A172 (cell line): Measurements from ENCODE around the gene OR5H1. TPM values are rescaled to one million over a fixed set of nuclear protein-coding genes. Genes with fewer than 3 reads are reported as not detected.
"Not testable (repeated sequence)": the region's sequence is repeated elsewhere in the genome, so short reads cannot be mapped to it uniquely, and the experiment has no call there.

Experiments used
- DNase-seq: peaks from one replicate; pipeline ENCODE4 v3.0.0-alpha.2; 2015; ENCODE audit warnings: low spot score
- total RNA-seq: library from RNA; depleted of rRNA; stranded (reverse); fragments of >200 nt; shearing (Covaris generic); gene quantifications from 2 replicates; pipeline ENCODE4 v1.2.3, GENCODE V29; 2014; rRNA removed

The OR5H1 gene
- not detected in 2 replicates for total RNA-seq

- DNase-seq = no peak
These were observed at the start of gene OR5H1 for GRCh38 chr3:98130421-98130820. OR5H1 (plus strand) TSS chr3:98130721; CDS start chr3:98132698, 1,977 bp downstream.

- DNase-seq = no peak
These were observed 43.6 kb upstream of the OR5H1 start, which contains the start of gene OR5AC2 for GRCh38 chr3:98086873-98087272. OR5AC2 (plus strand) TSS chr3:98087173; CDS start chr3:98087173, 0 bp downstream.

- DNase-seq = no peak
These were observed 34.6 kb upstream of the OR5H1 start for GRCh38 chr3:98095882-98096281.

GRCh38 chr3:98099848-98100247 is 30.7 kb upstream of the OR5H1 start:
- no peak for DNase-seq

GRCh38 chr3:98108162-98108561 is 22.4 kb upstream of the OR5H1 start:
- DNase-seq = no peak

GRCh38 chr3:98109807-98110549 is 20.5 kb upstream of the OR5H1 start:
- DNase-seq = no peak

GRCh38 chr3:98110550-98110908 is 20.0 kb upstream of the OR5H1 start:
- no peak for DNase-seq

GRCh38 chr3:98114264-98114663 is 16.3 kb upstream of the OR5H1 start:
- DNase-seq = no peak

- DNase-seq = no peak
These were observed 14.8 kb upstream of the OR5H1 start for GRCh38 chr3:98115717-98116116.

- DNase-seq = no peak
These were observed 6.1 kb downstream of the OR5H1 start for GRCh38 chr3:98136631-98137030.

GRCh38 chr3:98137826-98138557 is 7.5 kb downstream of the OR5H1 start:
- DNase-seq = not testable (repeated sequence)

GRCh38 chr3:98140531-98140930 is 10.0 kb downstream of the OR5H1 start:
- no peak for DNase-seq

GRCh38 chr3:98147179-98147578 is 16.7 kb downstream of the OR5H1 start, which contains the start of gene OR5H14:
OR5H14 (plus strand) TSS chr3:98147479; CDS start chr3:98149386, 1,907 bp downstream.
- no peak for DNase-seq

GRCh38 chr3:98148751-98149150 is 18.2 kb downstream of the OR5H1 start:
- DNase-seq = no peak

GRCh38 chr3:98149456-98149855 is 18.9 kb downstream of the OR5H1 start:
- DNase-seq = not testable (repeated sequence)

- peak; percentile 19 for DNase-seq
These were observed 20.7 kb downstream of the OR5H1 start for GRCh38 chr3:98151241-98151640.

GRCh38 chr3:98166396-98166795 is 35.9 kb downstream of the OR5H1 start, which contains the start of gene OR5H15:
OR5H15 (plus strand) TSS chr3:98166696; CDS start chr3:98168700, 2,004 bp downstream.
- no peak for DNase-seq

- no peak for DNase-seq
These were observed 40.5 kb downstream of the OR5H1 start for GRCh38 chr3:98171071-98171470.

GRCh38 chr3:98172621-98173020 is 42.1 kb downstream of the OR5H1 start:
- DNase-seq = peak; percentile 19

GRCh38 chr3:98180319-98180890 is 49.9 kb downstream of the OR5H1 start:
- no peak for DNase-seq

GRCh38 chr3:98182196-98182595 is 51.7 kb downstream of the OR5H1 start:
- no peak for DNase-seq

- no peak for DNase-seq
These were observed 54.7 kb downstream of the OR5H1 start for GRCh38 chr3:98185180-98185579.
